B cell (primary cell): ENCODE data around the gene EMILIN3.

Experiments used
- EZH2 ChIP-seq: IDR thresholded peaks from 2 replicates; pipeline ENCODE4 v1.6.1; 2012; ENCODE audit warnings: borderline replicate concordance, low read depth, mild to moderate bottlenecking, moderate library complexity, low read length; ENCODE audit not compliant: insufficient read depth, poor library complexity, severe bottlenecking
- TF ChIP-seq, protein P1 (sequence below): fragments of 200-600 bp; IDR thresholded peaks from one replicate; pipeline ENCODE4 v1.8.0; 2022; ENCODE audit warnings: antibody characterized with exemption, mild to moderate bottlenecking

DNA sequence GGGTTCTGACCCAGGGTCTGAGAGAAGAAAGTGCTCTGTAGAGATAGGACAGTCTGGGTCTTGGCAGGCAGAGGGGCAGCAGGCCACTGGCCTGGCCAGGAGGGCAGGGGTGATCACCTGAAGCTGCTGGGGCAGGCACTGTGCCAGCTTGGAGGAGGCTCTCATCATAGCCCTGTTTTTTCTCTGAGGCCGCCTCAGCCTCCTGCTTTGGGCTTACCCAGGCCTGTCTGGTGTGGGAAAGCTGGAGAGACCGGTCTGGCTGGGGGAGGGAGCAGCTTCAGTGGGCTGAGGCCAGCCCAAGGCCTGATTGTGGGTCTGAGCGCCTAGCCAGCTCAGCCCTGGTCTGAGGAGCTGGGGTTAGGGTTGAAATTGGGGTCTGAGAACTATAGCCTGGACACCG, 22.1 kb downstream of the EMILIN3 start:
- TF ChIP-seq EZH2: no peak
- TF ChIP-seq, protein P1, sequence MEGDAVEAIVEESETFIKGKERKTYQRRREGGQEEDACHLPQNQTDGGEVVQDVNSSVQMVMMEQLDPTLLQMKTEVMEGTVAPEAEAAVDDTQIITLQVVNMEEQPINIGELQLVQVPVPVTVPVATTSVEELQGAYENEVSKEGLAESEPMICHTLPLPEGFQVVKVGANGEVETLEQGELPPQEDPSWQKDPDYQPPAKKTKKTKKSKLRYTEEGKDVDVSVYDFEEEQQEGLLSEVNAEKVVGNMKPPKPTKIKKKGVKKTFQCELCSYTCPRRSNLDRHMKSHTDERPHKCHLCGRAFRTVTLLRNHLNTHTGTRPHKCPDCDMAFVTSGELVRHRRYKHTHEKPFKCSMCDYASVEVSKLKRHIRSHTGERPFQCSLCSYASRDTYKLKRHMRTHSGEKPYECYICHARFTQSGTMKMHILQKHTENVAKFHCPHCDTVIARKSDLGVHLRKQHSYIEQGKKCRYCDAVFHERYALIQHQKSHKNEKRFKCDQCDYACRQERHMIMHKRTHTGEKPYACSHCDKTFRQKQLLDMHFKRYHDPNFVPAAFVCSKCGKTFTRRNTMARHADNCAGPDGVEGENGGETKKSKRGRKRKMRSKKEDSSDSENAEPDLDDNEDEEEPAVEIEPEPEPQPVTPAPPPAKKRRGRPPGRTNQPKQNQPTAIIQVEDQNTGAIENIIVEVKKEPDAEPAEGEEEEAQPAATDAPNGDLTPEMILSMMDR: no peak
